Putamen (tissue), 1 donor: ENCODE results near the gene RGS6.

Experiments used
- DNase-seq: peaks from one replicate; pipeline ENCODE4 v3.0.0-alpha.2; 2016; ENCODE audit warnings: low spot score

Gene RGS6

DNA sequence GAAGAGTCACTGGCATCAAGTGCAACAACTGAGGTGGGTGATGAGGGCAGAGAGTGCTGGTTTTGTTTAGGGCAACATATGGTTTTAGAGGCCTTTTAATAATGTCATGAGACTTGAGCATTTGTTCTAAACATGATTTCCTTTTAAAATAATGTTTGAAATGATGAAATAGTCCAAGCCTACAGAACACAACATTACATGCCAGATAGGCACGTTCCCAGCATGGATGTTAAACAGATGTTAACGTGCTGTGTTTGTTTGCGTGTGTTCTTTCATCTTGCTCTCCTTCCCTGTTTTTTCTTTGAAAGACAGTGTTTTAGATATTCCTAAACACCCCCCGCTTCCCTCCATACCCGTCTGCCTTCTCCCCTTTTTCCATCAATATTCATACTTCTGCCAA lies 82.3 kb downstream of the RGS6 start:
- no peak for DNase-seq

DNA sequence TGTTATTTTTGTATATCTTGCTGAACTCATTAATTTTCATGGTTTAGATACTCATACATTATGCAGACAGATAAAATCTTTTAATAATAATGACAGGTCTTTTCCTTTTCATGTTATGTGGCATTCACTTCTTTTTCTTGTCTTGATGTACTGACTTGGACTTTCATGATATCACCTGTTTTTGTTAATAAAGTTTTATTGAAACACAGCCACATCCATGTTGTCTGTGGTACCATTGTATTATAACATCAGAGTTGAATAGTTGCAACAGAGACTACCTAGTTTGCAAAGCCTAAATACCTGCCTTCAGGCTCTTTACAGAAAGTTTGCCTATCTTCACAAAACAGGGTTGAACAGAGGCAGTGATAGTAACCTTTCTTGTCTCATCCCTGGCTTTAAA lies 85.1 kb downstream of the RGS6 start:
- no peak for DNase-seq

DNA sequence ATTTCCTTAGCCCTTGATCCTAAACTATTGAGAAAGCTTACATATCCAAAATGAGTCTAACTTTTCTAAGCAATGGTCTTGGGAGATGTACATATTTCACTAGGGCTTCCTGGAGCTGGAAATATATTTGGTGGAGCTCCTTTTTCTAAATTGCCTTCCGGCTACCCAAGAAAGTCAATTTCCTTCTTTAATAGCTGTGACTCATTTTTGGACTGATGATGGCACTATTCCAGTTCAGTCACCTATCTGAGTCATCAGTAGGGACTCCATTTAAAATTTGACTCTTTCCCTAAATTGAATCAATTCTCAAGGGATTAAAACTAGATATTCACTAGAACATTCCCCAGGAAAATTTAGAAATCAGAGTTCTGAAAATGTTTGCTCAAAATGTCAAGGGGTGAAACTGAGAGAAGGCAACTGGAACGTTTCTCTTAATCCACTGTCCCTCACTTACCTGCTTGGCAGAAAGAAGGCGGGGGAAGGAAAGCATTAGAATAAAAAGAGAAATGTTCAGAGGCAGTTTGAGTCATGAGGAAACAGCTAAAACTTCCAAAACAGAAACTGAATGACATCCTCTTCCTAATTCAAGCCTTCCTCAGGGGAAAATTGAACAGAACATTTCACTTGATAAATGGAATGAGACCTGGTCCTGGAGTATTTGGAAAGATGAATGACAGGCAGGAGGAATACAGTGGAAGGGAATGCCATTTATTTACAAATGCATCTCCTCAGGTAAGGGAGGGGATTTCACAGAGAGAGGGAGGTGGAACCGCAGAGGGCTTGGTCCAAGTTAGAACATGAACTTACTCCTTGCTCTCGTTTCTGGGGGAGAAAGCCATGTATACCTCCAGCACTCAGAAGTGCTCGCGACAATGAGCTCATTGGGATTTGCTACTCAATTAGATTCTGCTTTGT lies 91.2 kb downstream of the RGS6 start:
- DNase-seq = no peak

DNA sequence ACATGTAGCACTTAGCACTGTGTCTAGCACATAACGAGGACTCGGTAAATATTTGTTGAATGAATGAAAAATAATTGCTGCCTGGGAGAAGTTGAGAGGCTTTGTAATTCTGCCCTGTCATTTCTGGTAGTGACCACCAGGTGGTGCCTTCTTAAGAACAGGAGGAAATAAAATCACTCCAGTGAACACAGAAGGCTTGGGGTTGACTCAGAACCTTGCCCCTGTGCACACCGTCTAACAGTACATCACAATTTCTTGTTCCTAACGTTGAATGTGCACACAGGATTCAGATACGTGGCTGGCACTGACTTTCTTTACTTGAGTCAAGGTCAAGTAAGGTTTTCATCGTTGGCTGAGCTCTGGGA lies 91.8 kb downstream of the RGS6 start:
- DNase-seq = no peak

DNA sequence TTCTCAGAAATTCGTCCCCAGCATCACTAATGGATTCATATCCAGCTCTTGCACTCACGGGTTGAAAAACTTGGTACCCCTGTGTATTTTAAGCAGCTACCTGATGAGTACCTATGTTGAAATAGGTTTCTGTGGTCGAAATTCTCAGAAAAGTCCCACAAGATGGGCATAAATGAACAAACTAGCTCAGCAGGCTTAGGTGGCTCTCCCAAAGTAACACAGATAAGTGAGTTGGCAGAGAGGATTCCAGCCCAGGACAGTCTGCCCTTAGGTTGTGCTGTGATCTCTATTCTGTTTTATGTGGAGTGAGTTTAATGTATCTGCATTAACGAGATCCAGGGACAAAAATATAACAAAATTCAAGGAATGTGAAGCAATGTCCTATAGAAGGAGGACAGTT lies 92.3 kb downstream of the RGS6 start:
- no peak for DNase-seq

DNA sequence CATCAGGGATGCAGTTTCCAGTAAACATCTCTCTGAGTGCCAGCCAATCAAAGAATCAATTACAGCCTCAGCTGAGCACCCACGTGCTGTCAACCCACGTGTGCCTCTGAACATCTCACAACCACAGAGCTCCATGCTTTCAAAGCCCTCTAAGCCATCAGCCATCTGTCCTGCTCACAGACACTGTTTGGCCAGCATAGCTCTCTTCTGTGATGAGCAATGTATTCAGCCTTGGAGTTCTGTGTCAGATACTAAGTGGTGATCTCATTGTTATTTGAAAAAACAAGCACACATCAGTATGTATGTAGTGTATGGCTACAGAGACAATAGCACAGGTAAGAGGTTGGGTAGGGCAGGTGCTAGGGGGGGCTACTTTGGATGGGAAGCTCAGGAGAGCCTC lies 94.3 kb downstream of the RGS6 start:
- no peak for DNase-seq

DNA sequence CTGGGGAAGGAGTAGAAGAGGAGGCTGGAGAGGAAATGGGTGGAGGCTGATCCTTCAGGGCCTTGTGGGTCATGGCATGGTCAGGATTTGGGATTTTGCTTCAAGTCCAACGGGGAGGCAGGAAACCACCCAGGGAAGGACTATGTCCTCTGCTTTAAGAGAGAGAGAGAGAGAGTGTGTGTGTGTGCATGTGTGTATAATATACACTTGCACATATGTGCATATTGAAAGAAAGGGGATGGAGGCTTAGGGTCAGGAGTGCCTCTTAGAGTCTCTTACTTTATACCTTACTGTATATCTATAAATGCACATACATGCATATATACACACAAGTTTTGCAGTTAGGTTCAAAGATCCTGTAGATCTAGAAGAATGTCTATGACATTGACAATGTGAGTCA lies 94.8 kb downstream of the RGS6 start:
- no peak for DNase-seq

DNA sequence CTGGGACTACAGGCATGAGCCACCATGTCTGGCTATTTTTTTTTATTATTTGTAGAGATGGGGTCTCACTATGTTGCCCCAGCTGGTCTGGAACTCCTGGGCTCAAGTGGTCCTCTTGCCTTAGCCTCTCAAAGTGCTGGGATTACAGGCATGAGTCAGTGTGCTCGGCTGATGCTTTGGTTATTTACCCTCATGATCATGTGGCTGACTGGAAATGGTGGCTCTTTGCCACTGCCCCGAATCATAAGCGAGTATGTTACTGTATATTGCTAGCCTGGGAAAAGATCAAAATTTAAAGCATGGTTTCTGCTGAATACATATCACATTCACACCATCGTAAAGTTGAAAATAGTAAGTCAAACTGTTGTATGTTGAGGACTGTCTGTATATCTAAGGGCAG lies 101.1 kb downstream of the RGS6 start:
- DNase-seq = no peak

DNA sequence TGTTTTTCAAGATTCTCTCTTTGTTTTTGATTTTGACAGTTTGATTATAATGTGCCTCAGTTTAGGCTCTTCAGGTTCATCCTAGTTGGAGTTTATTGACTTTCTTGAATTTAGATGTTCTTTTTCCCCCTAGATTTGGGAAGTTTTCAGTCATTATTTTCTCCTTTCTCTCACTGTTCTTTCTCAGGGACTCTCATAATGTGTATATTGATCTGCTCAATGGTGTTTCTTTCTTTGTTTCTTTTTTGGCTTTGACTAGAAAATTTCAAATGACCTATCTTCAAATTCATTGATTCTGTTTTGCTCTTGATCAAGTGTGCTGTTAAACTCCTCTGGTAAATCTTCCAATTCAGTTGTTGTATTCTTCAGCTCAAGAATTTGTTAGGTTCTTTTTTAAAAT lies 108.3 kb downstream of the RGS6 start:
- no peak for DNase-seq

DNA sequence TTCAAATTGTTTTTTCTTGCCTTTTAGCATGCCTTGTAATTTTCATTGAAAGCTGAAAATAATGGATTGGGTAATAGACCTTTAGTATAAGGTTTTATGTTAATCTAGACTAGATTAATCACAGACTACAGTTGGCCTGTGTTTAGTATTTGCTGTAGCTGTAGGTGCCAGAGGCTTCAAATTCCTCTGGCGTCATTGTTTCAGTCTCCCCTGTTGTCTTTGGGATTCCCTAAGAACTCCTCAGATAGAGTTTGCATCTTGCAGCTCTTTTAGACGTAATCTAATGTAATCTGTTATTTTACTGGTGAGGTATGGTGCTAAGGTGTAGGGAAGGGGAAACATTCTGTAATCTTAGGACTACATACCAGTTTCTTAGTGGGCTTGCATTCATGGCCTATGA lies 113.0 kb downstream of the RGS6 start:
- no peak for DNase-seq

DNA sequence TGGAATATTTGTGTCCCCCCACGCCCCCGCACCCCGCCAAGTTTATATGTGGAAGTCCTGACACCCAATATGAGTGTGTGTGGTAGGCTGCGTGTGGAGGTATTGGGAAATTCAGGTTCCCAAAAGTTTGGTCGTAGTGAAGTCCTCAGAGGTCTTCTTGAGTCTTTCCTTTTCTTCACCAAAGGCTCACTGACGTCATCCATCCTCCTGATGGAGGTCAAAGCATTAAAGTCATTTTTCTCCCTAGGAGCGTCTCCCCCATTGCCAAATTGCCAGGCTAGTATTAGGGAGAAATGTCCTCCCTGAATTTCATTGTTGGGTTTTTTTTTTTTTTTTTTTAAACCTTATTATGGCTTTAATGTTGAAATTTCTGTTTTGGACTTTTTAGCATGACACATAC lies 113.7 kb downstream of the RGS6 start:
- DNase-seq = no peak

DNA sequence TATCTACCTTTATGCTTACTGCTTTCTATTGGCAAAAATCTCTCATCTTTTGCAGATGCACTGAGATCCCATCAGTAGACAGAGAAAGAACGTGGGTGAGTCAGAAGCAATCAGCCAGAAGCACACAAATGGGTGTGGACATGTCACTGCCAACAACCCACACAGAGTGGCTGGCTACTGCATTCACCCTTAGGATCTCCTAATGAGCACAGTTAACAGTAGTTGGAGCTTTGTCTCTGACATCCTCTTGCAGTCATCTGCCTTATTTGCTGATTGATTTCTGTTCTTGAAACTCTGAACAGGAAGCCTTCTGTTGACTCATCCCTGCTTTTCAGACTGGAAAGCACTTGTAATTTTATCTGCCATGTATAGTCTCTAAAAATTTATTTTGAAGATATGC lies 117.2 kb downstream of the RGS6 start:
- no peak for DNase-seq

DNA sequence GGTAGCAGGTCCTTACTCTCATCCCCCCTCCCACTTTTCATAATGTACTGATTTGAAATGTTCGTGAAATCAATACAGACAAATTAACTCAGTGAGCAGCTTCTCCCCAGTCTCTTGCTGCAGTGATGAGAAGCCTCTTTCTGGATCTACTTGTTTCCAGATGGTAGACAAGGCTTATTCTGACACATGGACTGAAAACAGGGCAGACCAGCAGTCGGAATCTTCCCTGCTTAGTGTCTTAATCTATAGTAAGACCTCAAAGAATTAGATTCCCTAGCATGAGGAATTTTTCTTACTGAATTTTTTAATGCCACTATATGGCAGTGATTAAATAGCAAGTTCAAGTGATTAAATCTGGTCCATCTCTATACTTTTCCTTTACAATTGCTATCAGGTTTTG lies 120.1 kb downstream of the RGS6 start:
- DNase-seq = no peak

DNA sequence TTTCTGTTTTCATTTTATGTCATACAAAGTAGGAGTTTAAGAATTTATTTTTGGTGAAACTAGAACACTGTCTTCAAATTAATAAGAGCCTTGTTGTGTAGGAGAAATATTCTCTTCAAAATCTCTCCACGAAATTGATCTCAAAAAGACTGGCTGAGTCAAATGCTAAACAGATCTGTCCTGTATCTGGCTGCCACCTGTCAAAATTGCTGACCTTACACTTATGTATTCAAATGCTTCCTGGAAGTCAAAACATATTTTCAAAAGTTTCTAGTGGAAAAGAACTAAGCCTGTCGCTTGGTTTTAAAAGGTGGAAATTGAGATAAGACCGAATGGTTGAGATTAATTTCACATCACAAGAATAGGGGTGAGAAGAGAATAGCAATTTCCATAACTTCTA lies 121.4 kb downstream of the RGS6 start:
- DNase-seq = no peak

DNA sequence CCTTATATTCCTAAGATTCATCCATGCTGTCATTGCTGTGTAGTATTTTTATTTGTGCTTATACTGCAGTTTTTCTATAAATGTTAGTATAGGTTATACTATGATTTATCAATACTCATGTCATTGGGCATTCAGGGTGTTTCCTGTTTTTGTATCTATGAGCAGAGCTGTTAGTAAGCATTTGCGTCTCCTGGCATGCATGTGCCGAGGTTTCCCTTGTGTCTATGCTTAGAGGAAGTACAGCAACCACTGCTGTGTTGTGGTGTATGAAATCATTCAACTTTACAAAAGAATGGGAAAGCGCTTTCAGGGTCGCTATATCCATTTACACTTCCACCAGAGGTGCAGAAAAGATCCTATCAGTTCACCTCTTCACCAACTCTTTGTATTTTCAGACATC lies 122.7 kb downstream of the RGS6 start:
- DNase-seq = no peak

DNA sequence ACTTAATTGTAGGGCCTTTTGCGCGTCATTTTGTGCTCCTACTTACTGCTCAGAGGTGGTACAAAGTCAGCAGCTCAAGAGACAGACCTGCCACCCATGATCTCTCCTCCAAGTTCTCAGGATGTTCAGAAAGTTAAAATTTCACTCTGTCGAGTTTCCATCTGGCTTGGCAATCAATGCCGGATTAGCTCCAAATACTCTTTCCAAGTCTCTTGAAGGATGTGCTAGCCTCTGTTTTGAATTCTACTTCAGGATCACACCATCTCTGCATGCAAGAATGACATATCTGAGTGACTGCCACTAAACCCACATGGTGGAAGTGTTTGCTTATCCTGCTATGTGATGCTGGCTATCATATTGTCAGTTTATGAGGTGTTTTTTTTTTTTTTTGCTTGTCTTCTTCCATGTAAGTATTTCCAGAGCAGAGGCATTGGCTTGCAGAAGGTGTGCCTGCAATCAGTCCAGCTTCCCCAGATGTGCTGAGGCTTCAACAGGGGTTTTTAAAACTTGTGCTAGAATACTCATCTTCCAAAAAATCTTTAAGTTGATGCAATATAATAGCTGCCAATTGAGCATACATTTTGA lies 125.6 kb downstream of the RGS6 start:
- DNase-seq = no peak

DNA sequence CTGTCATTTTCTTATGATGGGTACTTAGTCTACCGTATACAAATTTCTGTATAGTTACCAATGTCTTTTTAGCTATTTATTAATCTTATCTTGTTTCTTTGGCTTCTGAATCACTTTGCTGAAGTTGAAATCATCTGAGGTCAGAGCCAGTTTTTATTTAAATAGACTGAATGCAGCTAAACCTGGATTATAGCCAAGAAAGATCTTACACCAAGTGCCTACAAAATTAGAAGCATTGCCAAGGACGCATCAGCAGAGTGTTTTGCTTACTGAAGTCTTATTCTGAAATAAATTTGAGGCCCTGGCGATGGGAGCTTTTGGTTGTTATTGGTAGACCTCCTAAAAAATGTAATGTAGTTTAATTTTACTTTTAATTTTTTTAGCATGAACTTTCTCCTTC lies 128.2 kb downstream of the RGS6 start:
- no peak for DNase-seq

DNA sequence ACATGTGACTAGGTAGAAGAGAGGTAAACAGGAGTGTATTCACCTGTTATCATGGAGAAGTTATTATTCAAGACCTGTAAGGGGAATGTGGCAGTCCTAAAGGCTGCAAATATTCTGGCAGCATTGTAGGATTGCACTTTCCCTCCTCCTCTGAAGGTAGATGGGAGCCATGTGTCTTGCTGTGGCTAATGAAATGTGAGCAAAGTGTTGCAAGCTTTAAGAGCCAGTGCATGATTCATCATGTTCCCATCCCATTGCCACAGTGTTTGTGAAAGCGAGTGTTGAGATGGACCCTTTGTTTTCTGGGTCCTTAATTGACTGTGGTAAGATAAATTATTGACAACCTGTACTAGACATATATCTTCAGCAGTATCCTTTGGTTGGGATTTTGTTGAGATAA lies 128.7 kb downstream of the RGS6 start:
- no peak for DNase-seq

DNA sequence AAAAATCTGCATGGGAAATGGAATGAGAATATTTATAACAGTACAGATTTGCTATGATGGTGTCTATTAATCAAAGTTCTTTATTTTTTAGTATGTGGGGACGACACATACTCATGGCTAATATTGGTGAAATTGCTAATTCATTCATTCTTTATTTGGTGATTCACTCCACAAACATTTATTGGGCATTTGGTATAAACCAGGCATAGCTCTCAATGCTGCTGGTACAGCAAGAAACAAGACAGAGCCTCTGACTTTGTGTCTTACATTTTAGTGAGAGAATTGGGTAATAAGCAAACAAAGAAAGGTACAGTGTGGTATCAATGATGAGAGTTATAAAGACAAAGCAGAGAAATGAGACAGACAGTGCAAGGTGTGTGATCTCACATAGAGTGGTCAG lies 129.5 kb downstream of the RGS6 start:
- DNase-seq = no peak

DNA sequence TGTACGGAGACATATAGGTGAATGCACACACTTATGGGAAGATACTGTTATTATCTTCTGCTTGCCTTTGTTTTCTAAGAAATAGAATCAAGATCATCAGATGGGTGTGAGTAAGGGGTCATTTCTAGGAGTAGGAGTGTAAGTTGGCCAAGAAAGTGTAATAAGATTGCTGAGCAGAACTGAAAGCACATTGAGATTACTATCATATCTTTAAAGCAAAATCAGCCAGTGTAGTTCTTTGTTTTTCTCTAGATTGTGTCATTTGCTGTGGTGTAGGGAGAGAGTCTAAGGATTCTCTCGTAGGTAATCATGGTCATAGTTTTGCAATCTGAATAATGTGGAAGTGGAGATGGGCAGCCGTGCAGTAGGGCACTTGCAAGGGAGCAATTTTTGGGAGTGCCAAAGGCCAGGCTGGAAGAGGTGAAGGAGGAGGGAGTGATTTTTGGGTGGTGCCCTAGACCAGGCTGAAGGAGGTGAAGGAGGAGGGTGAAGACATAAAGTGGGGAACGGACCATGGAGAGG lies 131.6 kb downstream of the RGS6 start:
- DNase-seq = no peak

DNA sequence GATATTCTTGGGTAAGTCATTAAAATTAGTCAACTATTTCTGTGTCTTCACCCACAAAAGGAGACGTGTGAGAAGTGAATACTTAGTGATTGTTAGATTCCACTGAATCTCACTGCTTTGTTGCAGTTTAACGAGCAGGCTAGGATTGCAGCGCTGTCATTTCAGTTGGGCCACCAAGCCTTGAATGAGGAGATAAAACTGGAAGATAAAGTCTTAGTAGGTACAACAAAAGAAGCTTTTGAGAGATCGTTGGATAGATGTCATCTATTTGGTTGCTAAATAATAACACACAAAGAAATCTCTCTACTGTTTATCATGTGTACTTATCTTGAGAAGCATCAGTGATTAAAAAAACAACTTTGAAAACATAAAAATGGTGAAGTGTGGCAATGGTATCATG lies 132.3 kb downstream of the RGS6 start:
- DNase-seq = no peak

DNA sequence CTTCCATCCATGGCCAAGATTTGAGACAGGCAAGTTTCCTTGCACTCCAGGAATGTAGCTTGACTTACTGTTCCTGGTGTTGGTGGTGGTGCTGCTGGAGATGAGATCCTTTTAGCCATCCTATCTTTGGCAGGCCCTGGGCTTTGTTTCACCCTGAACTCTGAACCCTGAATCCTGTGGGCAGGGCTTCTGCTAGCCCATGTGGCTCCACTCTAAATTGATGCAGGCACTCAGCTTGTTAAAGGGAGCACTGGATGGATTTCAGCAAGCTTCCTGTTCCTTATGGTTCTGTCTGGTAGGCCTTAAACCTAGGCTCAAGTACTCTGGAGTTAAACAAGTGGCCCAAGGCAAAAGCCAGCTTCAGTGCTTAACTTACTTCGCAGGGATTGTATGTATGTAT lies 138.2 kb downstream of the RGS6 start:
- DNase-seq = no peak

DNA sequence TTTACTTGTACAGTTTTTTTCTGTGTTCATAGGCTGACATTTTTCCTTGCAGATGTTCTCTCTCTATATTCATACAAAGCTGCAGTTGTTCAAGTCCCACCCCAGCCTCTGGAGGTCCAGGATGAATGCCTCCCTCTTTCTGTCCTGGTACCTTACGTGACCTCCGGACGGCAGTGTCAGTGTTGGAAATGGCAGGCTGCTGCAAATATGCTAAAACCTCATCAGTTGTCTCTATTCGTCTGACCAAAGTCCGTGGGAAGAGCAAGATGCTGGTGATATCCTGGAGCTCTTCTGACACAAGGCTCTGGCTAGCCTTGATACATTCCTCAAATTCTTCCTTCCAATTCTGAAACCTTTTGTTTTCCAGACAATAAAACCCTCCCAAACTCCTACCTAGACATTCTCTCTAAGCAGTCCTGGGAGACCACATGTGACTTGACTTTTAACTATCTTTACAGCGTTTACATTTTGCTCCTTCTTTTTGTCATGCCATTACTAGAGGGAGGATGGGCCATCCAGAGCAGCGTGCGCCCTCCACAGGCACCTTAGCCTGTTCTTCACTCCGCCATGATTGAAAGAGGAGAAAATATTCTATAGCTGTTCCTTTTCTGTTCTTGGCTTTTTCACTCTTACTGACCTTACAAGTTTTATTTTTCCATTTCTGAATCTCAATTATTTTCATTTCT lies 143.6 kb downstream of the RGS6 start:
- no peak for DNase-seq
